GM18867 (cell line): ENCODE results near the gene AOPEP.
"Not testable (repeated sequence)": the region's sequence is repeated elsewhere in the genome, so short reads cannot be mapped to it uniquely, and the experiment has no call there.

Source experiments
- ATAC-seq: cut with Tn5 transposase; IDR thresholded peaks from one replicate; pipeline ENCODE4 v1.9.1; 2021; ENCODE audit warnings: mild to moderate bottlenecking, moderate library complexity; ENCODE audit not compliant: unreplicated experiment

The AOPEP gene

DNA sequence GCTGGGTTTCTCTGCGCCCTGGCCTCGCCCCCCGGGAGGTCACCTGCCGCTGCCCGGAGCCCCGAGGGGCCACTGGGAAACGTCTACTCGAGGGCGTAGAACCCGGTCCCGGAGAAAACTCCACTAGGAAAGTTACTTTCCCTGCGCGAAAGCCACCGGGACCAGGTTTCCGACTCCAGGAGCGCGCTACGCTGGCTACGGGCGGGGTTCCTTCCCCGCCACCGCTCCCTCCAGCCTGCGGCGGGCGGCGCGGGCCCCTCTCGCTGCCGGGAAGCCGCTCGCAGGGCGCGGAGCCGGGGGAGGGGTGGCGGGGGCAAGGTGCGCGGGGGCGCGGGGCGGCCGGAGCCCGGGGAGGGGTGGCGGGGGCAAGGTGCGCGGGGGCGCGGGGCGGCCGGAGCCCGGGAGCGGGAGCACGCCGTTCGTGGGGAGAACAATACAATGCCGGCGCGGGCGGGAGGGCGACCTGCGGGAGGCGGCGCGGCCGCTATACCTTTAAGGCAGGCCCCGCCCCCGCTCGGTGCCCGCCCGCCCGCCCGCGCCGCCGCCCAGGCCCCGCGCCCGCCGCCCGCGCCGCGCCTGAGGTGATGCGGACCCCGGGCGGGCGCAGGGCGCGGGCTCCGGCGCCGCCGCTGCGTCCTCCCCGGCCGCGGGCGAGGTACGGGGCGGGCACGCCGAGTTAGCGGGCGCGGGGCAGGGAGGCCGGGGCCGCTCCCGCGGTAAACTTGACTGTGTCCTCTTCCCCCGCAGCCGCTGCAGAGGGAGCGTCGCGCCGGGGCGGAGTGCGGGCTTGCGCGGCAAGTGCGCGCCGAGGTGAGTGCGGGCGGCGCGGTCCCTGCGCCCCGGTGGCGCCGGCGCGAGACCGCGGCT, 278.1 kb downstream of the AOPEP start:
- peak; percentile 67 for ATAC-seq

DNA sequence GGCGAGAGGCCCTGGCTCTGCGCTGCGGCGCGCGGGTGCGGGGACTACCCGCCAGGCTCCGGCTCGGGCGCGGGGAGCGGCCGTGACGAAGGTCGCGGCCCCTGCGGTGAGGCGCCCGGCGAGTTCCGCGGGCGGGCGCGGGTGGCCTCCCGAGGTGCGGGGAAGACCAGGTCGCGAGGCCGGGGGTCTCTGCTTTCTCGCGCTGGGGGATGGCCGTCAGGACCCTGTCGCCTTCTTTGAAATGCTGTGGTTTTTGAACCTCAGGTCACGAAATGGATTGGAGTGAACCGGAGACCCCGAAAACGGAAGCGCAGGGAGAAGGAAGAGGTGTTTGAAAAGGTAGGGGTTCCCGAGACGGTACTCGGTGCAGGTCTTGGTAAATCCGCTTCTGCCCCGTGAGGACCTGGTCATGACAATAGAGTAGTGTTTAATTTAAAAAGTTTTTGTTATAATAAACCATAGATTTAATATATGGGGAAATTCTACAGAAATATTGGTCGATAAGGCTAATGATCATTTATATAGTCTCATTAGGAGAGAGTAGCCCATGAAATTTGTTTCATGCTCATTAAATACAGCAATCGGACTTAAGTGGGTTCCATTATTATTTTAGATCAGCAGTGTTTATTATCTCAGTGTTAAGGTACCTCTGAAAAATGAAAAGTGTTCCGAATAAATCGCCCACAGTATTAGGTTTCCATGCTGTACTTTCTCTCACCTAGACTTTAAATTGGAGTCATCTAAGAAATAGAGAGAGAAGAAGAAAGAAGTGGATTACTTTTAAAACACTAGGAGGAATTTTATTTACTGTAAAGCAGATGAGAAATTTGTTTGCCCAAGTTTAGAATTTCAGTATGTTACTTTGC, 279.0 kb downstream of the AOPEP start:
- ATAC-seq, result peak; percentile 14

DNA sequence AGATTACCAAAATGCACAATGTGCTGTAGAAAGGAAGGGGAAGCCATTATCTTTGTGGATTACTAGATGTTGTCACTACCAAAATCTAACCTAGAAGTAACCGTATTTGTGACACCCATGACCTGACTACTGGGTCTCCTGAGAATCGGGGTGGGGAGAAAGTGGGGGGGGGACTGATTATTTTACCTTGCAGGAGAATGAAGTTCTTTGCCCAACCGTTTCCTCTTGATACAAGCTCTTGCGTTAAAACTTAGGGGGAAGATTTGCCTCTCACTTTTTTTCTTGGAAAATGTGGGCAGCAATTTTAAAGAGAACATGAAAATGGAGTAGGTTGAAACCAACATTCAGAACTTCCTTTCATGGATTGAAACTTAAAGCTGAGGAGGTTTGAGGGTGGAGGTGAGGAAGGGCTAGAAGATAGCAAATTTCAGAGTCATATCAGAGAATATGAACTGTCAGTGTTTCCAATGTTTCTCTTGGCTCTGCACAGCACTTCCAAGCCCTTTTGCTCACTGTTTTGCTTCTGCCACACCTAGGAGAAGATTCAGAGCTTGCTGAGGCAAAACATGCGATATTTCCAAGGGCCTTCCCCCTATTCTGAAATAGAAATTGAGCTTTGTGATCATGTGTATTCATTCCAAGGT, 280.8 kb downstream of the AOPEP start:
- no peak for ATAC-seq

DNA sequence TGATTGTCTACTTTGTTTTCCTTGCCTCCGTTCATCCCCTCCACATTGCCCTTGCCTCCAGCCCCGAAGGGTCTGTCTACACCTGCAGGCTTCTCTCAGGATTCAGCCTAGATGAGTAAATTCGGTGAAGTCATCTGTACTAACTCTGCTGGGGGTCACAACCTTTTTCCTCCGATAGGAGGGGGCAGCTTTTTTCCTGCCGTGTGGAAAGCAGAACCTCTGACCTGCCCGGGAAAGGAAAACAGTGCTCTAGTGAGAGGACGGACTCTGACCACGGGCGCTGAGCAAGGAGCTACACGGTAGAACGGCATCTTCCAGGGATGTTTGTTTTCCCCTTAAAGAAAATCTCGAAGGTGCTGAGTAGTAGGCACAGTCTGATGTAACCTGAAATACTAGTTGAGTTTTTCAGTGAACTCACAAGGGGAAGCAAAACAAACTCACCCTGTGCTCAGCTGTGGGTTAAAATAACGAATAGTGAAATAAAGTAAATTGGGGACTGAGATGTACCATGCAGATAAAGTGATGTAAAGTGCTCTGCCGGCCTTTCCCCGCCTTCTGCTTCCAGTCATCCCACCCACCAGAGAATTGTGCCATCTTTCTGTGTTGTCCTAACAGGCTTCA, 281.8 kb downstream of the AOPEP start:
- ATAC-seq, result no peak

DNA sequence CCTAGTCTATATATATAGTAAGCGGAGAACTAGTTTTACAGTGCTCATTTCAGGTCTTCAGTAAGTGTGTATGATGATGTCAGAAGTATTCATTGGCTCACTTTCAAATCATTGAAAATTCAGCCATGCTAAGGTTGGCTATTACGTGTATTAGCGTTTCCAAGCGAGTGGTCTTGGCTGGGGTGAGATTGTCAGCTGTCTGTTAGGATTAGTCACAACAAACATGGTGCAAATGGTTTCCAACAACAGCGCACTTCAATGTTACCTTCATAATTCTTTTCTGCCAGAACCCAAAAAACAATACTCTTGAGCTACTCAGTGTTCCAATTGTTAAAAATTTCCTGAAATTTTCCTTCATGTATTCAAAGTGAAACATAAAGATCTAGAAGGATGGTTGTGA, 283.0 kb downstream of the AOPEP start:
- ATAC-seq, result no peak

DNA sequence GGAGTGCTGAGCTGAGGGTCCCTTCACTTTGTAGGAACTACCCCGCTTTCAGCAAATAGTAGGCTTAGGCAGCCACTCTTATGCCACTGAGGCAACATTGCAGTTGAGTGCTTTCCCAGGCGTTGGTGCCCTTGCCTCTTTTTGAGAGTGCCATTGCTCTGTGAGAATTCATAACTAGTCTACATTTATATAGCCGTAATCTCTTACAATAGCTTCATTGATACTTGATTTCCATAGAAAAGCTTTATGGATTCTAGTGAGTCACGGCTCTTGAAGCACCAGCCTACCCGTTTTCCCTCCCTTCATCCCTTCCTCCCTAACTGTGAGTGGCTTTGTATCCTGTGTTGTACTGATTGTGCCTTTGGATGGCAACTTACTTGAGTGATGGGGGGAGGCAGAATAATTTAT, 283.9 kb downstream of the AOPEP start:
- no peak for ATAC-seq

DNA sequence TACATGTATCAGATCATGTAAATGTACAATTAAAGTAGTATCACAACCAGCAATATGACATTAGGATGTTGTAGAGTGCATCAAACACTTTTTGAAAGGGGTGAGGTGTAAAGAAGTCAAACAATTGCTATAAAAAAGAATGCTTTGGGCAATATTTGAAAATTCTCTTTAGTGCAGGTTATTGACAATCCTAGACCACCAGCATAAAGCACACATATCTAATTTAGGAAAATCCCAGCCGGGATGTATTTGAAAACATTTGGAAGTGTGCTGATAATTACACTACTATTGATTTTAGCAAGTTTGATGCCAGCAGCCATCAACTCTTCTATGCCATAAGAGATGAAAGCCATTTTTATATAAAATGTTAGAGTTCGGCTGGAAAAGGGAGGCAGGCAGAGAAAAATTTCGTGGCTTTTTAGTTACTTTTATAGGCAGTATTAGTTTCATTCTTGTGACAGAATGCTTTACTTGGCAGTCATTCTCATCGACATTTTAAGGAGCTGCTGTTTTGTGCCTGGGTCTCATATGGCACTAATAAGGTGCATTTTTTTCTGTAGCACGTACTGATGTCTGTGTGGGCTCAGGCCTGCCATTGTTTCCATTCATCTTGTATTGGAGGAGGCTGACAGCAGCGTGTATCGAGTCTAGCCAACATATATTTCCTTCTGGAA, 285.7 kb downstream of the AOPEP start:
- ATAC-seq, result no peak

DNA sequence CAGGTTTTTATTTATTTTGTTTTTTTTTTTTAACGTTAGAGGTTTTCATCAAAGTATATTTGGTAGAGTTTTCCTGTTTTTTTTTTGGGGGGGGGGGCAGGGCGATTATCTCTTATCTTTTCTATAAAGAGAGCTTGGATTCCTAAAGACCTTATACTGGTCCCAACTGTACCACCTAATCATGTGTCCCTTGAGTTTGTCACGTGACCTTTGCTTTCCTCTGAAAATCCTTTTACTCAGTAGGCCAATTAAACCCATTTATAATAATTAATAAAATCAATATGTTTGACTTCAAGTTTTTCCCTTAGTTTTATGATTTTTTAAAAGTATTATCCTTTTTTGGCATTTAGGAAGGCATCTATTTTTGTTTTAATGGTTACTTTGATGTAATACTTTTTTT, 286.4 kb downstream of the AOPEP start:
- no peak for ATAC-seq

DNA sequence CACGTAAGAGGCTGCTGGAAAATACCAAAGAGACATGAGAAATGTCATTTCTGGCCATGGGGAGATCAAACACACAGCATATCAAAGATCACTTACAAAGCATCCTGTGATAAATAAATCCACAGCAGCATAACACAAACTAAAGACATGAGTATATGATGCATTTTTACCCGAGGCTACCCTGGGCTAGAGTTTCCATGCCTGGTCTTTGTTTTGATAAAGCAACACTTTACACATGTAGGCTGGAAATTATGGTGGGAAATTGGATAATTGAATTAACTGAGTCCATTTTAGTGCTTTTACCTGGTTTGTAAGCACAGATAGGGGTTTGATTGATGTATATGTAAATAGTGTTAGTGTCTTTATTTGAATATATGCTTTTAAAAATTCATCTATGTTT, 288.4 kb downstream of the AOPEP start:
- no peak for ATAC-seq

DNA sequence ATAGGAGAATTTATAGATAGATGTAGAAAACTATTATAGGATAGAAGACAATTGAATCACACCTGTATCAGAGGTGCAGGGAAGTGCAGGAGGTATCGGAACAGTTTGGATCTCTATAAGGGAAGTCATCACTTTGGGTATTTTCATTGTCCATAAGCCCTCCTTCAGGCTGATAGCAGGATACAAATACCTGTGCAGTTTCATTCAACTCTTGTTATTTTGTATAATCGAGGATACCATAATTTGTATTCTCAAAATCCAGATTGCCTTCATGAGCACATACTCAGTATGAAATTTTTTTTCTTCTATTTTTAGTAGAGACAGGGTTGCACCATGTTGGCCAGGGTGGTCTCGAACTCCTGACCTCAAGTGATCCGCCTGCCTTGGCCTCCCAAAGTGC, 289.1 kb downstream of the AOPEP start:
- ATAC-seq, result no peak

DNA sequence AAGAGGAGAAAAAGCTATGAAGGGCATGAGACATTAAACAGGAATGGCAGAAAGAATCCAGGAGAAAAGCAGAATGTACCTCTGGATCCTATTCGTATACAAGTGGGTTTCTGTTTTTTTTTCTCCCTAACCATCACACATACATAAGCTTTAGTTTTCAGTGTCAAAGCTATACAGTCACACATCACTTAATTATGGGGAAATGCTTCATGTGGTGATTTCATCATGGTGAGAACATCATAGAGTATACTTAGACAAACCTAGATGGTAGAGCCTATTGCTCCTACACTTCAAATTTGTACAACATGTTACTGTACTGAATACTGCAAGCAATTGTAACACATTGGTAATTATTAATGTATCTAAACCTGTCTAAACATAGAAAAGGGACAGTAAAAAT, 290.6 kb downstream of the AOPEP start:
- ATAC-seq, result no peak

DNA sequence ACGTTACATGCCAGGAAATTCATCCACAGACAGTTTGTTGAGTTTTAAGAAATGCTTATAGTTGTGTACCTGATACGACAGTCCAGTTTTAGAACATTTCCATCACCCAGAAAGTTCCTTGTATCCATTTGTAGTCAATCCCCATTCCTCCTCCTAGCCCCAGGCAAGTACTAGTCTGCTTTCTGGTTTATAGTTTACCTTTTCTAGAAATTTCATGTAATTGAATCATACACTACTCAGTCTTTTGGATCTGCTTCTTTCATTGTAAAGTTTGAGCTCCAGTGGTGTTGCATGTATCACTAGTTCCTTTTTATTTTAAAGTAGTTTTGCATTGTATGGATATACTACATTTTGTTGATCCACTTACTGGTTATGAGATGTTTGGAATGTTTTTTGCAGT, 291.2 kb downstream of the AOPEP start:
- no peak for ATAC-seq

DNA sequence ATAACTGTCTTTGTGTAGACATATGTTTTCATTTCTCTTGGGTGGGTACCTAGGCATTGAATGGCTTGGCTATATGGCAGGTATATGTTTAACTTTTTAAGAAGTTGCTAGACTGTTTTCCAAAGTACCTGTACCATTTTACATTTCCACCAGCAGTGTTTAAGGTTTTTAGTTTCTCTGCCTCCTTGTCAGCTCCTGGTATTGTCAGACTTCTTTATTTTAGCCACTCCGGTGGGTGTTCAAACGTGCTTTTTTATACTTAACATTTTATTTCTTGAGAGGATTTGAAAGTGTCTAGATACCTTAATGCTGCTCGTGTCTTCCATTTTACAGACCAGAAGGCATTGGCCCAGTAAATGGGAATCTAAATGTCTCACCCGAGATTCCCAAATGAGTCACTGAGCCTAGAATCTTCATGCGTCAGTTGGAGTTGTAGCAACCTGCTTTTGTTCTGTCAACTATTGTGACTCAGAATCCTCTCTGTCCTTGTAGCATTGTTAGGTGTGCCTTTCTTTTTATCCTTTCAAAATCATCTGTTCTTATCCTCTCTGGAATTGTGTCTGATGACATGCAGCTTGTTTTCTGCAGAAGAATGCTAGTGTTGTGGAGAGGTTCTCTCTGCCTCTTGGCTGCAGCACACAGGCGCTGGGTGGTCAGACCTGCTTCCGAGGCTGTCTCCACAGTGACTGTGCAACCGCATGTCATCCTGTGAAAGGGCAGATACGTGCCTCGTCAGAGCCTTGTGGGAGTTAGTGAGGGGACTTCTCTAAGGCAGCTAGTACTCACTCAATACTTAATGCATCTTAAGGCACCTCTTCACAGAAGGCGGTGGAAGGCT, 291.8 kb downstream of the AOPEP start:
- ATAC-seq, result no peak

DNA sequence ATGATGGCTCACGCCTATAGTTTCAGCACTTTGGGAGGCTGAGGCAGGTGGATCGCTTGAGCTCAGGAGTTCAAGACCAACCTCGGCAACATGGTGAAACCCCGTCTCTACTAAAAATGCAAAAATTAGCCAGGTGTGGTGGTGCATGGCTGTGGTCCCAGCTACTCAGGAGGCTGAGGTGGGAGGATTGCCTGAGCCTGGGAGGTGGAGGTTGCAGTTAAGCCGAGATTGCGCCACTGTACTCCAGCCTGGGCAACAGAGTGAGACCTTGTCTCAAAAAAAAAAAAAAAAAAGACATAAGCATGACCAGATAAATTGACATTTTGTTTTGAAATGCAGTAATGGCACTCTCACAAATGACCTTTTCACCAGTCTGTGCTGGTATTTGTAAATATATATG, 294.1 kb downstream of the AOPEP start:
- ATAC-seq, result not testable (repeated sequence)

DNA sequence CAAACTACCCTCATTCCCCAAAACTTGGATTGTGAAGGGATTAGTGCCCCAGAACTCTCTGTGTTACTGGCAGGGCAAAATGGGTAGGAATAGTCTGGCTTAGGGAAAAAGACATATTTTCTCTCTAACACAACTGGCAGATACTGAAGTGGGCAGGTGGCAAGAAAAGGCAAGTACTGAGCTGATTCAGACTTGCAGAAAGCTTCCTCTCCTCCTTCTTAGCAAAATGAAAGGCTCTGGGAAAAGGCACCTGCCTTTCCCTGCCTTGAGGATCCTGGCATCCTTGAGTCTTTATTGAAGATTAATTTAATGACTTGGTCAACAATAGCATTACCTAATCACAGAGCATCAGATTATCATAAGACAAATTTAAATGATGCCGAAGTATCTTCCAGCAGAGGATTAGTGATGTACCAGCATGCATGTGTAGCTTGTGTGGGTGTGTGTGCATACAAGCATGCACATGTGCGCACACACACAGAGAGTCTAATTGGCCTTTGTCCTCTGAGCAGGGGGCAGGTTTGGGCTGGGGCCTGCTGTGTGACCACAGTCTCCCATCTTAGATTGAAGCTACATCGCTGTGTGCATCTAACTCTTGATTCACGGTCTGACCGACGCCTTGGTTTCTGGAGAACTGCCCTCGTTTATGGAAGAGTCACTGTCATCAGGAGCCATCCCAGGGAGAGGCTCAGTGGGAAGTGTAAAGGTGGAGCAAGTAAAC, 294.8 kb downstream of the AOPEP start:
- ATAC-seq, result no peak

DNA sequence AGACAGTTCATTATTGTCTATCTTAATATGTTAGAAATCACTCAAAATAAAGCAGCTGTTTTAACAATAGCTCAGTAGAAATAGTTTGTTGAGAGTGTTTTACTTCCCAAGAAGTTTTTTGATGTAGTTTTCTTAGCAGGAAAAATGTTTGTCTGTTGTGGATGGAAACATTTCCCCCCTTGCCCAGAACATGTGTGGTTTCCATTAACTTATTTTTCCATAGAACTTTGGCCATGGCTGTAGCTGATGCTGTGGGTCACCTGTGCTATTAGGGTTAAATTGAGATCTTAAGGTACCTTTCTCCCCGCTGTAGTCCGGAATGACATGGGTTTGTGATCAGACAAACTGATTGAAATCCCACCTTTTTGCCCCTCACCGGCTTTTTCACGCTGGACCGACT, 296.2 kb downstream of the AOPEP start:
- ATAC-seq, result no peak

DNA sequence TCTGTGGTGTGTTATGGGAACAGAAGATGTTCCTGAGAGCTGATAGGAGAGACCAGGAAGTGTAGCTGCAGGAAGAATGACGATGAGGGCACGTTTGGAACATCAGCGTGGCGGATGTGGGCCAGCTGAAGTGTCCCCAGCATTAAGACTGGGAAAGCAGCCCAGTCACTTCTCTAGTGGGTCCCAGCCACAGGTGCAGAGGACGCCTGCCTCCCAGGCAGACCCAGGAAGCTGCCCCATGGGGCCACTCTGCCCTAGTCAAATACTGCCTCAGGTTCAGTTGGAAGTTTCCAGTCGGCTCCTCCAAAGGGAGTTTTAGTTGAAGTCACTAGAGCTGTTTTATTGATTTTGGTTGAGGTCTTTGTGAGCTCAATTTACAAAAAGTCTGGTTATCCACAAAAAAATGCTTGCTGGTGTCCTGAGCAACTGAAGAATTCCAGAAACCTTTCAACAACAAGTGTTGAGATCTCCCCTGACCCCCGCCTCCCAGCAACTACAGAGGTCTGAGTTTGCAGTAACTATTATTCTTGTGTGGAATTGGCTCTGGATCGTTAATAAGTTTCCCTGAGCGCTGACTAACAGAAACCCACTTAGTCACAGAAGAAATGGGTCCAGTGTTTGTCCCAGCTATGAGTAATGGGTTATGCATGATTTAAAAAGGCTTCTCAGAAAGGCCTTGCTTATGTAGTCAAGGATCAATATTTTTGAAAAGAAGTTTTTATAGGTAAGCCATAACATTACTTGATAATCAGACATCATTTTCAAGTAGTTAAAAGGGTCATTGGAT, 296.9 kb downstream of the AOPEP start:
- ATAC-seq, result no peak

DNA sequence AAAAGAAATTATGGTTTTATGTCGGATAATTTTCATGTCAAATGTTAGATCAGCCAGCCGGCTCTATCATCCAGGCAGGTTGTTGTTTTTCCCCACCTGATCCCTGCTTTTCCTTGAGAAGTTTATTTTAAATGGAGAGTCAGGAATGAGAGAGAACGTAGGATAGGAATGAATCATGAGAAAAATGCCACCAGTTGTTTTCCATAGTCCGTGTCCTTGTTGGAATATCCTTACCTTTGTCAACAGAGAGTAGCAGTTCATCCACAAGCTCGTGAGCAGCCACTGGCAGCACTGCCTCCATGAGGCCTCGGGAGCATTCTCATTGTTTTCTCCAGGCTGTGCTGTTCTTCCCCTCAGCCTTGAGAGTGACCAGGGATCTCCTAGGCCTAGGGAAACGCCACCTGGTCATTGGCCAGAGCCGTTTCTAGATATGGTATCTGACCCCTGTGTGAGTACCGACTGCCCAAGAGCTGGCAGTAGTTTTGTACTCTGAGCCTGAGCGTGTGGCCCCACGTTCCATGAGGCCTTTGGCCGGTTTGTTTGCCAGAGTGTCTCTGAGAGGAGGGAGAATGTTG, 297.7 kb downstream of the AOPEP start:
- no peak for ATAC-seq
